HEK293T (cell line): Measurements from ENCODE around the gene MROH9.

Source experiments
- CTCF ChIA-PET: fragments of 350-600 bp; formaldehyde crosslinking; extraction: SDS; loops from one replicate; lab custom pipeline; 2021; ENCODE audit warnings: antibody characterized with exemption, inconsistent platforms; lab: Yijun Ruan, JAX
- POLR2A ChIA-PET: fragments of 350-600 bp; formaldehyde crosslinking; extraction: SDS; loops from one replicate; lab custom pipeline; 2020; ENCODE audit warnings: antibody characterized with exemption, inconsistent platforms; lab: Yijun Ruan, JAX
- DNase-seq: peaks from one replicate; pipeline ENCODE4 v3.0.0; 2012; ENCODE audit warnings: mixed read lengths; ENCODE audit errors: extremely low spot score
- ARNT ChIP-seq: fragments of 450-650 bp; IDR thresholded peaks from 2 replicates; pipeline ENCODE4 v1.6.1; 2017; ENCODE audit warnings: mild to moderate bottlenecking
- BHLHE40 ChIP-seq: fragments of 450-650 bp; IDR thresholded peaks from 2 replicates; pipeline ENCODE4 v1.6.1; 2016; ENCODE audit warnings: mild to moderate bottlenecking, moderate library complexity, borderline replicate concordance
- CTBP1 ChIP-seq: fragments of 450-650 bp; IDR thresholded peaks from 2 replicates; pipeline ENCODE4 v1.6.1; 2016; ENCODE audit warnings: borderline replicate concordance
- ELF4 ChIP-seq: fragments of 450-650 bp; IDR thresholded peaks from 2 replicates; pipeline ENCODE4 v1.6.1; 2017; ENCODE audit warnings: antibody characterized with exemption
- FOXA1 ChIP-seq: fragments of 450-650 bp; IDR thresholded peaks from 2 replicates; pipeline ENCODE4 v1.6.1; 2016; ENCODE audit warnings: mild to moderate bottlenecking
- FOXK2 ChIP-seq: fragments of 450-650 bp; IDR thresholded peaks from 2 replicates; pipeline ENCODE4 v1.6.1; 2016; ENCODE audit warnings: mild to moderate bottlenecking
- FOXM1 ChIP-seq: fragments of 450-650 bp; IDR thresholded peaks from 2 replicates; pipeline ENCODE4 v1.6.1; 2017; ENCODE audit warnings: mild to moderate bottlenecking, borderline replicate concordance
- HDGF ChIP-seq: fragments of 450-650 bp; IDR thresholded peaks from 2 replicates; pipeline ENCODE4 v1.6.1; 2017; ENCODE audit warnings: antibody characterized with exemption, borderline replicate concordance
- L3MBTL2 ChIP-seq: fragments of 450-650 bp; conservative IDR thresholded peaks from 2 replicates; pipeline ENCODE4 v1.6.1; 2016; ENCODE audit warnings: mild to moderate bottlenecking
- LEF1 ChIP-seq: fragments of 450-650 bp; IDR thresholded peaks from 2 replicates; pipeline ENCODE4 v1.6.1; 2017; ENCODE audit warnings: mild to moderate bottlenecking, borderline replicate concordance
- NFRKB ChIP-seq: fragments of 450-650 bp; IDR thresholded peaks from 2 replicates; pipeline ENCODE4 v1.6.1; 2016; ENCODE audit warnings: mild to moderate bottlenecking, moderate library complexity
- SP1 ChIP-seq: fragments of 450-650 bp; IDR thresholded peaks from 2 replicates; pipeline ENCODE4 v1.6.1; 2017
- SUZ12 ChIP-seq: fragments of 450-650 bp; IDR thresholded peaks from 2 replicates; pipeline ENCODE4 v1.6.1; 2016; ENCODE audit warnings: mild to moderate bottlenecking
- TARDBP ChIP-seq: fragments of 450-650 bp; IDR thresholded peaks from 2 replicates; pipeline ENCODE4 v1.6.1; 2016
- ZNF384 ChIP-seq: fragments of 450-650 bp; IDR thresholded peaks from 2 replicates; pipeline ENCODE4 v1.6.1; 2016
- TF ChIP-seq, protein P1 (sequence below): fragments of 450-650 bp; IDR thresholded peaks from 2 replicates; pipeline ENCODE4 v1.6.1; 2016

The MROH9 gene

GRCh38 chr1:170993151-170993550 lies 57.8 kb downstream of the MROH9 start:
- no peak for DNase-seq
- ChIA-PET CTCF (no interaction called here), POLR2A (no interaction called here)
- TF ChIP-seq TARDBP (no peak), L3MBTL2 (no peak)

- DNase-seq, result no peak
- no peak for TF ChIP-seq HDGF
- TF ChIP-seq FOXA1, result no peak
- no peak for TF ChIP-seq TARDBP
- TF ChIP-seq BHLHE40, result no peak
- TF ChIP-seq FOXM1, result no peak
- TF ChIP-seq LEF1, result no peak
- TF ChIP-seq FOXK2, result no peak
- no peak for TF ChIP-seq SP1
- no peak for TF ChIP-seq ELF4
- TF ChIP-seq ZNF384, result no peak
- no peak for TF ChIP-seq NFRKB
- no peak for TF ChIP-seq ARNT
- TF ChIP-seq L3MBTL2, result no peak
- TF ChIP-seq, protein P1, sequence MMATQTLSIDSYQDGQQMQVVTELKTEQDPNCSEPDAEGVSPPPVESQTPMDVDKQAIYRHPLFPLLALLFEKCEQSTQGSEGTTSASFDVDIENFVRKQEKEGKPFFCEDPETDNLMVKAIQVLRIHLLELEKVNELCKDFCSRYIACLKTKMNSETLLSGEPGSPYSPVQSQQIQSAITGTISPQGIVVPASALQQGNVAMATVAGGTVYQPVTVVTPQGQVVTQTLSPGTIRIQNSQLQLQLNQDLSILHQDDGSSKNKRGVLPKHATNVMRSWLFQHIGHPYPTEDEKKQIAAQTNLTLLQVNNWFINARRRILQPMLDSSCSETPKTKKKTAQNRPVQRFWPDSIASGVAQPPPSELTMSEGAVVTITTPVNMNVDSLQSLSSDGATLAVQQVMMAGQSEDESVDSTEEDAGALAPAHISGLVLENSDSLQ, result no peak
- no peak for TF ChIP-seq CTBP1
- TF ChIP-seq SUZ12, result no peak
- POLR2A ChIA-PET, result no interaction called here
- CTCF ChIA-PET, result no interaction called here
These were observed 58.4 kb downstream of the MROH9 start for GRCh38 chr1:170993717-170994116.

GRCh38 chr1:171014880-171015279 lies 79.5 kb downstream of the MROH9 start:
- POLR2A ChIA-PET, result no interaction called here
- no peak for DNase-seq
- CTCF ChIA-PET, result no interaction called here
- TF ChIP-seq, protein P1, result peak; percentile 76
- TF ChIP-seq LEF1 (no peak), L3MBTL2 (no peak)

GRCh38 chr1:171017426-171017825 lies 82.1 kb downstream of the MROH9 start:
- ChIA-PET CTCF (no interaction called here), POLR2A (no interaction called here)
- TF ChIP-seq HDGF (no peak), FOXA1 (no peak), FOXK2 (no peak), CTBP1 (no peak), NFRKB (no peak), FOXM1 (no peak), ZNF384 (no peak), SUZ12 (no peak), L3MBTL2 (no peak), ELF4 (no peak), SP1 (no peak), ARNT (no peak), BHLHE40 (no peak), TARDBP (no peak), LEF1 (no peak)
- TF ChIP-seq, protein P1, result no peak
- no peak for DNase-seq

DNA sequence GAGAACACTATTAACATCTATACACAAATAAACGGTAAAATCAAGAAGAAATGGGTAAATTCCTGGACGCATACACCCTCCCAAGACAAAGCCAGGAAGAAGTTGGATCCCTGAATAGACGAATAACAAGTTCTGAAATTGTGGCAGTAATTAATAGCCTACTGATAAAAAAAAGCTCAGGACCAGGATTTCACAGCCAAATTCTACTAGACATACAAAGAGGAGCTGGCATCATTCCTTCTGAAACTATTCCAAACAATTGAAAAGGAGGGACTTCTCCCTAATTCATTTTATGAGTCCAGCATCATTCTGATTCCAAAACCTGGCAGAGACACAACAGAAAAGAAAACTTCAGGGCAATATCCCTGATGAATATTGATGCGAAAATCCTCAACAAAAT lies 84.6 kb downstream of the MROH9 start:
- POLR2A ChIA-PET, result no interaction called here
- TF ChIP-seq BHLHE40, result no peak
- no peak for TF ChIP-seq SP1
- no peak for TF ChIP-seq HDGF
- no peak for TF ChIP-seq FOXA1
- TF ChIP-seq ARNT, result no peak
- no peak for TF ChIP-seq FOXK2
- TF ChIP-seq, protein P1, result no peak
- no peak for TF ChIP-seq CTBP1
- CTCF ChIA-PET, result no interaction called here
- no peak for DNase-seq

- CTCF ChIA-PET, result no interaction called here
- TF ChIP-seq CTBP1 (no peak), L3MBTL2 (no peak), SUZ12 (no peak), FOXK2 (no peak), HDGF (no peak), LEF1 (no peak), TARDBP (no peak)
- TF ChIP-seq, protein P1, result no peak
- DNase-seq, result no peak
- POLR2A ChIA-PET, result no interaction called here
These were observed 97.7 kb downstream of the MROH9 start for GRCh38 chr1:171032822-171033702.
